Pulmonary artery endothelial cell (primary cell): ENCODE data around the gene C16orf90. TPM values are rescaled to one million over a fixed set of nuclear protein-coding genes. Genes with fewer than 3 reads are reported as not detected.
"Not testable (repeated sequence)": the region's sequence is repeated elsewhere in the genome, so short reads cannot be mapped to it uniquely, and the experiment has no call there.

Experiments
- DNase-seq: peaks from one replicate; pipeline ENCODE4 v3.0.0-alpha.2; 2011; ENCODE audit warnings: low read depth, low spot score
- total RNA-seq: library from RNA; depleted of rRNA; stranded (reverse); fragments of >200 nt; gene quantifications from 2 replicates; pipeline ENCODE4 v1.2.3, GENCODE V29; 2014

The C16orf90 gene
- total RNA-seq, 1 donor from 2014 or later = not detected

DNA sequence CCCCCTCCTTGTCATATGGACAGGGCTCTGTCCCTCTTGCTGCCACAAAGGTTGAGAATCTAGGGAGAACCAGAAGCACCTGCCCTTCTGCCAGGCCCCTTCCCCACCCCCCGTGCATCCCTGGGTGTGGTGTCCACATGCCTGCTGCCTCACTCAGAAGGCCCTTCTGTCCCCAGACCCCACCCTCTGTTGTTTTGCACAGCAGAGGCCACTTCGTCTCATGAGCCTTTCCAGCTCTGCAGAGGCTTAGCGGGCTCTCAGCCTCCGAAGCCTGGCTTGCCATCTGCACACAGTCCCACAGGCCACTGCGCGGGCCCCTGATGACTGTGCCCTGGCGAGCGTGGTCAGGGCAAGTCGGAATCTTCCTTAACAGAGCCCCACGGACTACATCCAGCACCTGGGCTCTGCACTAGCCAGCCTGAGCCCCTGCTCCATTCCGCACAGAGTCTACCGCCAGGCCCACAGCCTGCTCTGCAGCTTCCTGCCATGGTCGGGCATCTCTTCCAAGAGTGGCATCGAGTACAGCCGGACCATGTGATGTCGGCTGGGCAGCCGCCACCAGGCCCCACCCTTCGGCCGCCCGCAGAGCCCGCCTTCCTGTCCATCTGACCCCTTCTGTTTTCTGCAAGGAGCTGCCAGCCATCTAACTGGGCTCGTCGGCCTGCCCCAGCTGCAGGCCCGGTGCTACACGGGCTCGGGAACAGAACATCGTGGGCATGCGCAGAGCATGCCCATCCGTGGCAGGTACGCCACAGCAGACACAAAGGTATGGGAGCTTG lies 10.8 kb downstream of the C16orf90 start:
- DNase-seq = no peak

DNA sequence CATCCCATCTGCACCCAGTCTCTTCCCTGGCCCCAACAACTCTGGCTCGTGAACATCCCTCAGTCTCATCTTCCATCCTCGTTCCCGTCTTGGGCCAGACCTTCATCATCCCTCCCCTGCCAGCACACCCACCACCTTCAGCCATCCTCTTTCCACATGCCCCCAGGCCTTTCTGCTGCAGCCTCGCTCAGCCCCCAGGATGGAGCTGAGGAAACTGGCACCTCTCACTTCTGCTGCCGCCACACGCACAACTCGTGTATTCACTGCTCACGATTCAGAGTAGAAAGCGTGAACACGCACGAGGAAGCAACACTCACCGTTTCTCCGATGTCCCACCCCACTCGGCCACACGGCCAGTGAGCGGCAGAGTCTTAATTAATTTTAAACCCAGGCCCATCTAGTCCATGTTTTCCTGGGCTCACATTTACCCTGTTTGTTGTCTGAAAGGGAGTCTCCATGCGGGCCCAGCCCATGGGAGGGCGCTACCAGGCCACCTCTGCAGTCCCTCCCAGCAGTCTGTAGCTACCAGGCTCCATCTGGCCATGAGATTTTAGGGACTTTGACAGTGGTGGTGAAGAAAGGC lies 12.5 kb downstream of the C16orf90 start:
- DNase-seq = no peak

DNA sequence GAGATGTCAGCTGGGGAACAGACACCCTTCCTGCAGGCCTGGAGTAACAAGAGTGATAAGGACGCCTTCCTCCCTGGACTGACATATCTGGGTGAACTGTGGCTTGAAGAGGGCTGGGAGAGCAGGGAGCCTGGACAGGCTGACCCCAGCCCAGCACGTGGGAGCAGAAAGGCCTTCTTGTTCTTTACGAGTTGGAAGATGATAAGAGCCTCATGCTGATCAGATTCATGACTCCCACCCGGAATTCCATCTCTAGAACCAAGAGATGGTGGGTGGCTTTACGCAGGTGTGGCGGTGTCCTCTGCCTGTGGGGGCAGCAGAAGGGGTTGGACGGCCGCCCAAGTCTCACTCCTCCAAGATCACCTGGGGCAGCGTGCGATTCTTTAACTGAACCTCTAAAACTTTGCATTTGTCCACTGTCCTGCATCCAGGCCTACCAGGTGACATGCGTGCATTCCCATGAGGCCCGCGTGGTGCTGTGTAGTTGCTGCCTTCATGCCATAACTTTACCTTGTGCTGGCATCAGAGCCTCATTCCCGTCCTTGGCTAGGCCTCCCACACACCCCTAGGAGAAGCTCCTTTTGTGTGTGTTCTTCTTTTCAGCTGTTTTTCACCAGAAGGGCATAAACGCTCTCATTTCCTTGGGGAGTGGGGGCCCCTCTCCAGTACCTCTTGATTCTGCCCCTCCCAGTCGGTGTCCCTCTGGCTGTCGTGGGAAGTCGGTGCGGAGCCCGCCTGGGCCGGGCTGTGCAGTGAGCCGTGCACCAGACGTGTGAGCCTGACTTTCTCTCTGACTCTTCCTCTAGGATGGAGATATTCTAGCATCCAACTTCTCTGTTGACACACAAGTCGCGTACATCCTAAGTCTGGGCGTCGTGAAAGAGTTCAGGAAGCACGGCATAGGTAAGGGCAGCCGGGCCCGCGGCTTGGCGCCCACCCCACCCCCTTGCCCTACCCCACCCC lies 13.3 kb downstream of the C16orf90 start:
- no peak for DNase-seq

DNA sequence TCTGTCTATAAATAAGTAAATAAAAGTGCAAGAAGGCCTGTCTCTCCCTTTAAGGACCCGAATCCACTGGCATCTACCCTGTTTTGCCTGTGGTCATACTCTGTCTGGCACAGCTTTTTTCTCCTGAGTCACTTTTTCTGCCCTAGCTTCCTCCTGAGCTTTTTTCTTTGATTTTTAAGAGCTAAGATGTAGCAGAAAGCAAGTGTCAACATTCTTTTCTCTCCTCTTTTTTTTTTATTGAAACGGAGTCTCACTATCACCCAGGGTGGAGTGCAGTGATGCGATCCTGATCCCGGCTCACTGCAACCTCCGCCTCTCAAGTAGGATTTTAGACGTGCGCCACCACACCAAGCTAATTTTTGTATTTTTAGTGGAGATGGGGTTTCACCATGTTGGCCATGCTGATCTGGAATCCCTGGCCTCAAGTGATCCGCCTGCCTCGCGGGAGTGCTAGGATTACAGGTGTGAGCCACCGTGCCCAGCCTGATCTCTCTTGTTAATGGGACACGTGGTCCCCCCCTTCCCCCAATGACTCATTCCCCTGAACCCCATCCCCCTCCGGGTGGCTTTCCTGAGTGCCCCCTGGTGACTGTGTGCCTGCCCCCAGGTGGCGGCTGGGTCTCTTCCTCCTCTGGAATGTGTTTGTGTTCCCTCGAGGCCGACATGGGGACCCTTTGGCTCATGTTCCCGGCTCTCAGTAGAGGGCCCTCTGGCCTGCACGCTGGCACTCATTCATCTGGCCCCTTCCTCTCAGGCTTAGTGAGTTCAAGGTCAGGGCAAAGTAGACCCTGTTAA lies 14.2 kb downstream of the C16orf90 start:
- no peak for DNase-seq

DNA sequence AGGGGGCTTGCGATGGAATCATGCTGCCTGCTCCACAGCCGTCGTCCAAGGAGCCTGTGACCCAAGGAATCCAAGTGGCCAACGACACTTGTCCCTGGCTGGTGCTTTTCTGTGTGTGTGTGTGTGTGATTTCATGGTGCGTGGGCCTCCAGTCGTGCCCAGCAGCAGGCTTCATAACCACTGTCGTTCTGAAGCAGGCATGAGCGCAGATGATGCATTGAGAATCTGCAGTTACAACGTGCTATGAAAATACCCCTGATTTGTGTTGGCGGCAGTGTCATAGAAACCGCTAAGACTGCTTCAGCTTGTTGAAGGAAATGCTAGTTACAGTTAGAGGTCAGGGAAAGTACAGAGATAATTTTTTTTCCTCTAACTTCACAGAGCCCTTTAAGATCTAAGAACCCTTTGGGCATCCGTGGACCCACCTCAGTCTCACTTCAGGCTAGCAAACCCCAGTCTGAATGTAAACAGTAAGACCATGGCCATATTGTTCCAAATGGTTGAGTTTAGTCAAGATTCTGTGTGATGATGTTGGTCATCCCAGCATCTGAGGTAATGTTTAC lies 15.6 kb downstream of the C16orf90 start:
- DNase-seq = no peak

DNA sequence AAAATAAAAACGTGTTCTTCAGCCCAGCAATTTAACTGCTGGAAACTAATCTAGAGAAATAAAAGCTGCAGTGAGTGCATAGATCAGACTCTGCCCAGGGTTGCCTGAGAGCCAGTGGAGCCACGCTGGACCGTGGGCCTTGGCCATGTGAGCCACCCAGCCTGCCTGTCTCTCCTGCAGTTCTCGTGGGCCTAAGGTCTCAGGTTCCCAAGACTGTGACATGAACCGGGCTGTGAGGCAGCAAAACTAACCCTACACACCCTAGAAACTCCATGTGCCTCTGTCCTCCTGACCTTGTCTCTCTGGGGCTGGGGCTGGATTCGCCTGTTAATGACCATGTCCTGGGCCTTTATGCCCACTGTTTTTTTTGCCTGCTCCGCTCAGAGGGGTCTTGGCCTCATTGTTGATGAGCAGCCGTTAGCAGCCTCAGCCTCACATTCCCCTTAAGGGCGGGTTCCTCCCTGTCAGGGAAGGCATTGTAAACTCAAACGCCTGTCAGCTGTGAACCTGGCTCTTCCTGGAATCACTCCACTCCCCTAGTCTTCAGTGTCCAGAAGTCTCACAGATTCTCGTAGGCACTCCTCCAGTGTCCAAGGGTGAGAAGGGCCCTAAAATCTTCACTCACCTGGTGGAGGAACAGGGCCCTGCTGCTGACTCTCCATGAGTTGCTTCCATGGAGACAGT lies 16.9 kb downstream of the C16orf90 start:
- DNase-seq = no peak

DNA sequence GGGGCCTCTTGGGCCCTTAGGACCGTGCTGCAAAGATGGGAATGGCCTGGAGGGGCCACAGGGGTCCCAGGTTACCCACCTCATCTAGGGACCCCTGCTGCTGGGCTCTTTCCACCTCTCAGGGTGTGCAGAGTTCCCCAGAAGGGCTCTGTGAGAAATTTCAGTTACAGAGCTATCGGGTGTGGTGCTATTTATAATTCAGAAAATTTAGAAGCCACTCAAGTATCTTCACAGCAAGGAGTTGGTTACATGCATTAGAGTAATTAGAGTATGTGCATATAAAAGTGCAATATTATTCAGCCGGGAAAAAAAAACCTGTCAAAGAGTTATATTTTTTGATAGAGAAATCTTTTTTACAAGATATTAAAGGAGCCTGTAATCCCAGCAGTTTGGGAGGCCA lies 18.9 kb downstream of the C16orf90 start:
- no peak for DNase-seq

DNA sequence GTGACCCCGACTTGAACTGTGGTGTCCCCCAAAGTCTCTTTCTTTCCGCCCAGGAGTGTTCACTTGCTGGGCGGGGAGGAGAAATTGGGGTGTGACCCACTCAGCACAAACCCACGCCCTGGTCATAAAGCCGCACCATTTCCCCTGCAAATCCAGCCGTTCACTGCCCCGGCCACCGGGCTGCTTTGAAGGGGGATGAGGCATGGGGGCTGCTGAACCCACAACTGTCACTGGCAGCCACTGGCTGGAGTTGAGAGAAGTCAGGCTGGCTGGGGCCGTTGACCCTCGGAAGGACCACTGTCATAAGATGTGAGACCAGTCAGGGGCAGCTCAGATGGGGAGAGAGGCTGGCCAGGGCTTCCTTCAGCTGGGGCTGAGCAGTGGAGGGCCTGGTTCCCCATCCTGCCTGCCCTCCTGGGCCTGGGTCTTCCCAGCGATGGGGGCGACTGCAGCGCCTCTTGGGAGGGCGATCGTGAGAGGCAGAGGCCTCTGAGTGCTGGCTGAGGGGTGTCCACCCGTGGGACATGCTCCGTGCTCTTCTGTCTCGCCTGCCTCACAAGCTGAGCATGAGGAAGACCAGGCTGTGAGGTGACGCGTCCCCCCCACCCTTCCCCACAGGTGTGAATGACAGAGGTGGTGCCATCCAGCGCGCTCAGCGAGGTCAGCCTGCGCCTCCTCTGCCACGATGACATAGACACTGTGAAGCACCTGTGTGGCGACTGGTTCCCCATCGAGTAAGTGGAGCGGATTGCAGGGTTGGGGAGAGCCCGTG lies 19.5 kb downstream of the C16orf90 start:
- no peak for DNase-seq

DNA sequence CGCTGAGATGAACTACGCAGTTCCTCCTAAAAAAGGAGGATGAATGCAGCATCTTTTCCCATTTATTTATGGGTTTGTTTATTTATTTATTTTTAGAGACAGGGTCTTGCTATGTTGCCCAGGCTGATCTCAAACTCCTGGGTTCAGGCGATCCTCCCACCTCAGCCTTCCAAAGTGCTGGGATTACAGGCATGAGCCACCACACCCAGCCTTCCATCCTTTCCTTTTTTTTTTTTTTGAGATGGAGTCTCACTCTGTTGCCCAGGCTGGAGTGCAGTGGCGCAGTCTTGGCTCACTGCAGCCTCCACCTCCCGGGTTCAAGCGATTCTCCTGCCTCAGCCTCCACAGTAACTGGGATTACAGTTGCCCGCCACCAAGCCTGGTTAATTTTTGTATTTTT lies 20.4 kb downstream of the C16orf90 start:
- DNase-seq = not testable (repeated sequence)

DNA sequence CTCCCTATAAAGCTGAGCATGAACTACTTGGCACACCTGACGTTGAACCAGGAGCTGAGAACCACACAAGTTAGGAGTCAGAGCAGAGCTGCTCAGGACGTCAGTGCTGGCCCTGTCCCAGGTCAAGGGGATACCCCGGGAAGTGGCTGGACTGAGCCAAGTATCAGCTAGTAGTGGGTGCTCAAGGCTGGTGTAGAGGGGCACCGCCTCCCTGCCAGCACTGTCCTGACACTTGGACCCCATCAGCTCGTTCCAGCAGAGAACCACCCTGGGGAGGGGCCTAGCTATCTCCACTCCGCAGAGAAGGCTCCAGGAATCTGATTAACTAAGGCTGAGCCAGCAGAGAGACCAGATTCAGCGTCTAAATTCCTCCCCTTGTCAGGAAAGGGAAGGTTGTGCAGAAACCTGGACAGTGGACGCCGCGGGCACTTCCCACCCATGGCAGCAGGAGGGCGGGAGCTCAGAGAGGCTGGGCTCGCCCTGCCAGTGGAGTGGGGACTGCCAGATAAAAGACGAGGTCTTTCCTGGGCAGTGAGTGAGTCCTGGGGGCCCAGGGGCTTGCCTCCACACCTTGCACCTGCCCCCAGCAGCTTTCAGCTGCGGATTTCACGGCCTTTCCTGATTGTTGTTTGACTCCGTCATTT lies 21.0 kb downstream of the C16orf90 start:
- no peak for DNase-seq

DNA sequence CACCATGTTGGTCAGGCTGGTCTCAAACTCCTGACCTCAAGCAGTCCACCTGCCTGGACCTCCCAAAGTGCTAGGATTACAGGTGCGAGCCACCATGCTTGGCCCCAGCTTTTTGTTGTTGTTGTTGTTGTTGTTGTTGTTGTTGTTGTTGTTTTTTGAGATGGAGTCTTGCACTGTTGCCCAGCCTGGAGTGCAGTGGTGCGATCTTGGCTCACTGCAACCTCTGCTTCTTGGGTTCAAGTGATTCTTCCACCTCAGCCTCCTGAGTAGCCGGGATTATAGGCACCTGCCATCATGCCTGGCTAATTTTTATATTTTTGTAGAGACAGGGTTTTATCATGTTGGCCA lies 21.7 kb downstream of the C16orf90 start:
- not testable (repeated sequence) for DNase-seq

DNA sequence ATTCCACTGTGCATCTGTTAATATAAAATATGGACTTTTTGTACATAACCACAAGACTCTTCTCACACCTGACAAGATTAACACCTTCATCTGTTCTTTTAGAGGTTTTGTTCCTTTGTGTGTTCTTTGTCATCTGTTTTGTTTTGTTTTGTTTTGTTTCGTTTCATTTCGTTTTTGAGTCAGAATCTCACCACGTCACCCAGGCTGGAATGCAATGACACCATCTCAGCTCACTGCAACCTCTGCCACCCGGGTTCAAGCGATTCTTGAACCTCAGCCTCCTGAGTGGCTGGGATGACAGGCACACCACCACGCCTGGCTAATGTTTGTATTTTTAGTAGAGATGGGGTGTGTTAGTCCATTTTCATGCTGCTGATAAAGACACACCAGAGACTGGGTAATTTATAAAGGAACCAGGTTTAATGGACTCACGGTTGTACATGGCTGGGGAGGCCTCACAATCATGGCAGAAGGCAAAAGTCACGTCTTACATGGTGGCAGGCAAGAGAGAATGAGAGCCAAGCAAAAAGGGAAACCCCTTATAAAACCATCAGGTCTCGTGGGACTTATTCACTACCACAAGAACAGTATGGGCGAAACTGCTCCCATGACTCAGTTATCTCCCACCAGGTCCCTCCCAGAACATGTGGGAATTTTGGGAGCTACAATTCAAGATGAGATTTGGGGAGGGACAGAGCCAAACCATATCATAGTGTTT lies 22.3 kb downstream of the C16orf90 start:
- DNase-seq = no peak

DNA sequence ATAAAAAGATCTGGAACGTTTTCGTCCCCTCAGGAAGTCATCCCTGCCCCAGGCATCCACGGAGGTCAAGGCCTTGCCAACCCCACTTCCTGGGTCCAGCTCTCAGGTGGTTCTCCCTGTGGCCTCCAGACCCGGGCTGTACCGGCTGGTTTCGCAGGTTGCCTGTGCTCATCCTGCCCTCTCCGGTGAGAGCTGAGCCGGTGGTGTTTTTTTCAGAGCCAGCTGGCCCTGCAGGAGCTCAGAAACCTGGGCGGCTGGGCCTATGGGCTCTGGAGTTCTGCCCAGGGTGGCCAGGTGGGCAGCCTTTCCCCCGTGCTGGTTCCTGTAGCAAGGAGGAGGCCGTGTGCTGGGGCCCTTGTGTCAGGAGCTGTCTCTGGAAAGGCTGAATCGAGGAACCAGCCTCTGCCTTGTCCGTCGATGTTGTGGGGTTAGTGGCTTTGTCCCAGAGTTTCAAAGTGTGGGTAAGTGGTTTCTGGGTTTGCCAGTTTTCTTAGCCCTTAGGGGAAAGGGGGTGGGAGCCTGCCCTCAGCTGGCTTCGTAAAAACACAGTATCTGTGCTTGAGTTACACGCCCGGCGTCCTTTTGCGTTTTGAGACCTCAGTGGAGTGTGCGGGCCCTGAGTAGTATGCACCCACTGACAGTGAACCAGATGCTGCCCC lies 23.6 kb downstream of the C16orf90 start:
- no peak for DNase-seq

DNA sequence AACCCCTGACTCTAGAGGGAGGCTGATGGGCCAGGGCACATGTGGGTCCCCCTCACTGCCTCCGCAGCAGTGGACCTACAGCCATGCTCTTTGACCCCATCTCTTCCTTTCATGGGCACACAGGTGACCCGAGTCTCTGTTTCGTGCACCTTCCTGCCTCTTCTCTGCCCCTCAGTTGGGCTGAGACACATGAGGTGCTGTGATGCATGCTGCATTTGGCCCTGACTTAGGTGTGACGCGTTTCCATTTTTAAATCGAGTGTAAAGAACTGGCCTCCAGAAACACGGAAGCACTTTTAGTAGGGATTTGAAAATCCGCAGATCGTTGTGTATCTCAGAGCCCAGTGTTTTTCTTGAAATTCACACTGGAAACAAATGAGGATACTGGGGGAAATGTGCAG lies 24.6 kb downstream of the C16orf90 start:
- no peak for DNase-seq

DNA sequence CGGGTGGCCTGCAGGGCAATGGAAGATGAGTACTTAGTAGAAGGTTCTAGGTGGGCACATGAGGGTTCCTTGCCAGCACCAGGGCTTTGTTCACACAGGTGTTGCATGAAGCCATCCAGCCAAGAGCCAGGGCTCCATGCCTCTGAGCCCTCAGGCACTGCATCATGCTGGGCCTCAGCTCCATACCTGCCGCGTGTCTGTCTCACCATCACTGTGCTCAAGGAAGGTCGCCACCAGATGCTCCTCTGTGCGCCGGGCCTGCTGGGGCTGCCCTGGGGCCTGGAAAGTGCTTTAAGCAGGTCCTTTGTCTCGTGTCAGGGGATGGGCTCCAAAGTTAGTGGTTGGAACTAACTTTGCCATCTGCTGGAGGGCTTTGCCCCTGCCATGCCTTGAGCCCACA lies 25.6 kb downstream of the C16orf90 start:
- DNase-seq = no peak

DNA sequence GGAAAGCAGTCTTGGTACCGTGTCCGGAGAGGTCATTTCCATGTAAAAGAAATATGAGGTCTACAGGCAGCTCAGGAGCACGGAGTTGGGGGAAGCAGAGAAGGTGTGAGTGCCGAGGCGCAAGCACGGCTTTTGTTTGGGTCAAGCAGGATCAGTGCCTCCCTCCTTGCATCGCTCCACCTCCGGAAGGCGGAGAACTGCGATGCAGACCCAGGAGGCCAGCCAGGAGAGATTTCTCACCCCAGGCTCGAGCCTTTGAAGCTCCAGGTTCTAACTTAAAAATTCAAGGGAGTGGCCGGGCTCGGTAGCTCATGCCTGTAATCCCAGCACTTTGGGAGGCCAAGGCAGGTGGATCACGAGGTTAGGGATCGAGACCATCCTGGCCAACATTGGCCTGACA lies 26.8 kb downstream of the C16orf90 start:
- no peak for DNase-seq

DNA sequence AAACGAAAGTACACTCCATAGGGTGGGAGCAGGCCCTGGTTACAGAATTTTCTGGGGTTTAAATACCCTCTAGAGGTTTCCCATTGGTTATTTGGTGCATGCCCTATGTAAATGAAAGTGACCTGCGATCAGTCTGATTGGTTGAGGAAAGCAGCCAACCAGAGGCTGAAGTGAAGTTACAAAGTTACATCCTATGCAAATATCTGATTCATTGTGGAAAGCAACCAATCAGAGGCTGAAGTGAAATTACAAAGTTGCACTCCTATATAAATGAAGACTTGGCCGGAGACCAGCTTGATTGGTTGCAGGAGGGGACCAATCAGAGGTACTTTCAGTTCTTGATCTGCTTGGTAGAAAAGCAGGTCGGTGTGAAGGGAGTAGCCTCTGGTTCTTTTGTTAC lies 27.4 kb downstream of the C16orf90 start:
- no peak for DNase-seq

DNA sequence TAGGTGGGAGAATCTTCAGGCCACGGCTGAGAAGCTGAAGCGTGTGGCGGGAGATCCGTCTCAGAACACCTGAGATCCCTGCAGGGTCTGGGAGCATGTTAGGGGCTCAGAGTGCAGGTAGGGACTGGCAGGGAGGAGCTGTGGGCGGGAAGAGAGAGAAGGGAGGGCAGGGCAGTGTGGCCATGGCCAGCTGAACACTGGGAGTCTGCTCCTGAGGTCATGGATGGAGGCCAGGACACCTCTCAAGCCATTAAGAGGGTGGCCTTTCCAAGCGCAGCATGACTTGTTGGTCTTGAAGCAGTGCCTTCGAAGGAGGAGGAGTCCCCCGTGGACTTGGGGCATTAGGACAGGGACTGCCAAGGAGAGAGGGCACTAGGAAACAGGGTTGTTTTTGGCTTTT lies 28.1 kb downstream of the C16orf90 start:
- no peak for DNase-seq
